A549 treated with AZD2906 at 1 μM for 4 hours (cell line): ENCODE results near the gene RIGI. TPM values are rescaled to one million over a fixed set of nuclear protein-coding genes. Genes with fewer than 3 reads are reported as not detected.

ENCODE experiments used
- total RNA-seq: library from RNA; stranded (reverse); fragments of 200-300 nt; extraction: Qiagen RNA extraction; gene quantifications from 5 replicates; pipeline ENCODE4 v1.2.3, GENCODE V29; 2022

RIGI gene
- 2.1 to 3.7 TPM (median 2.5 TPM) in 5 replicates for total RNA-seq

DNA sequence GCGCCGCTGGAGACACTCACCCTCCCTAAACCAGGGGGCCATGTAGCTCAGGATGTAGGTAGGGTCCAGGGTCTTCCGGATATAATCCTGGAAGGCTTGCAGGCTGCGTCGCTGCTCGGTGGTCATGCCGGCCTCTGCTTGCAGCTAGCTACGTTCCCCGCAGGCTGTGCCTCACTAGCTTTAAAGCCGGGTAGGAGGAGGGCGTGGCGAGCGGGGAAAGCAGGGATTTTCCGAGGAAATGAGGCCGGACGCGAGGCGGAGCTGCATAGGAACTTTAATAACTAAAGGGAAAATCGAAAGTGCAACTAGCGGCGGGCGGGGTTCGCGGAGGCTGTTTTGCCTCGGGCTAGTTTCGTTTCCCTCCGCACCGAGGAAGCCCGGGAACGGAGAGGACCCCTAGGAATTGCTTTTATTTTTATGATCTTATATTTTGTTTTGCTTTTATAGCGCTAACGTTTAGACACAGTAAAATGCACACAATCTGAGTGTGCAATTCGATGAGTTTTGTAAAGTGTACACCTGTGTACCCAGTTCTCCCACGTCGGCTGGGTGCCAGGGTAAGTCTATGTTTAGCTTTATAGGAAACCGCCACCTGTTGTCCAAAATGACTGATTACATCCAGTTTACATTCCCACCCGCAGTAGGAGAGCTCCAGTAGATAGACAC is at the start of gene RIGI:
Gene RIGI (minus strand): TSS at position 156 of the 666 bp plus-strand sequence. CDS start 30 bp downstream, at position 126.

DNA sequence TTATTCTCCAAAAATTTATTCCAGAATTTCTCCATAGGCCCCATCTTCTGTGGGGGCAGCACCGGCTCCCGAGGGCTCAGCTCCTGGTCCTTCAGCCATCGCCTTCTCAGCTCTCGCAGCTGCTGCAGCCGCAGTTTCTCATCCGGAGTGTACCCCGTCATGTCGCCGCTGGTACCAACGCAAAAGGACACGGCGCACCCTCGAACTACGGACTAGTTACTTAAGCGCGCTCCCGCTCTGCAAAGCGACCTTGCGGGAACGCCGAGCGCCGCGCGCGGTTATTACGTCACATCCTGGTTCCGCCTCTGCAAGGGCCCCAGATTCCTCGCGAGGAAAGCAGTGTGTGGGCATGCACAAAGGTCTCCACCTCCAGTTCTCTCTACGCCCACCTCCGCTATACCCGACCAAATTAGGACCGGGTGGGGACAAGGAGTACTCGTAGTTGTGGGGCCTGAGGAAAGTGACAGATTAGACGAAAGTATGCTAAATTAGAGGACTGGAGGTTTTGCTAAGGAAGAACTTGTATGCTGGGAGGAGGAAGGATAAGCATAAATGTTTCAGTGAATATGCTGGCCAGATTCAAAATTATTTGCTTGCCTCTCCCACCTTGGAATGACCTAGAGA is 47.0 kb upstream of the RIGI start, which contains the start of gene NDUFB6:
Gene NDUFB6 (minus strand): TSS at position 260 of the 624 bp plus-strand sequence. CDS start 99 bp downstream, at position 161.

DNA sequence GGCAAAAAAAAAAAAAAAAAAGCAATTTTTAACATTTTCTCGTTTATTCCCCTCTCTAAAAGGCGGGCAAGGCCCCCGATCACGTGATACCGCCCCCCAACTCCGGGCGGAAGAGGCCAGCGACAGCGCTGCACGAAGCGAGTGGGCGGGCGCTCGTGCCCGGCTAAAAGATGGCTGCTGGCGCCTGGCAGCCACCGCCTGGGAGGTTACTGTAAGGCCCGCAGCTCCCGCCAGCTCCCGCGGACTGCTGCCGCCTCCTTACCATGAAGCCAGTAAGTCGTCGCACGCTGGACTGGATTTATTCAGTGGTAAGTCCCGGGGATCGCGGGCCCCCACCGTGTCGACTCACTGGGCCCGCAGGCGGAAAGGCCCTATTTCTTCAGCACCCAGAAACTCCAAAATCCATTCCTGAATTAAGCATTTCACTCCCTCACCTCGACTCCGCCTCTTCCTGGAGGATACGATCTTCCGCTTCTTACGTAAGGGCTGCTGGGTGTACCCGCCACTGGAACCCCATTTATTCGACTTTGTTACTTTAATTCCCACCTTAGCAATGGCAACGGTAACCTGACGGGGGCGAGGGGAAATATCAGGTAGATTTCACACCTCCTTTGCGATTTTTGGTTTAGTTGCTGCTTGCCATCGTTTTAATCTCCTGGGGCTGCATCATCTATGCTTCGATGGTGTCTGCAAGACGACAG is 26.3 kb upstream of the RIGI start, which contains the start of the genes SMIM27 and TOPORS:
Gene SMIM27 (plus strand): TSS at position 156 of the 701 bp plus-strand sequence. CDS start 108 bp downstream, at position 264.
Gene TOPORS (minus strand): TSS at position 415 of the 701 bp plus-strand sequence. CDS start 150 bp downstream, at position 265.

Other genes with a start within 250 kb of the RIGI start
- gene ACO1, start 141.6 kb downstream of the RIGI start, total RNA-seq, result 26.2 to 27.7 TPM (median 26.4 TPM) in 5 replicates
- 11.4 to 15.9 TPM (median 13.6 TPM) in 5 replicates for gene SMIM27, start 26.1 kb upstream of the RIGI start, total RNA-seq
- gene TOPORS, start 26.4 kb upstream of the RIGI start, total RNA-seq, result 10.0 to 15.7 TPM (median 11.5 TPM) in 5 replicates
- gene NDUFB6, start 47.0 kb upstream of the RIGI start, total RNA-seq, result 103 to 121 TPM (median 109 TPM) in 5 replicates
- 0.01 TPM in 3 of 5 replicates, not detected in the others for gene TAF1L, start 109.5 kb upstream of the RIGI start, total RNA-seq